GM21529 (cell line): ENCODE measurements around the gene DLST.
A peak's percentile ranks its signal among the peaks of the same experiment; 100 is the strongest.

Source experiments
- ATAC-seq: cut with Tn5 transposase; IDR thresholded peaks from one replicate; pipeline ENCODE4 v1.9.1; 2021; ENCODE audit not compliant: unreplicated experiment

DLST gene

DNA sequence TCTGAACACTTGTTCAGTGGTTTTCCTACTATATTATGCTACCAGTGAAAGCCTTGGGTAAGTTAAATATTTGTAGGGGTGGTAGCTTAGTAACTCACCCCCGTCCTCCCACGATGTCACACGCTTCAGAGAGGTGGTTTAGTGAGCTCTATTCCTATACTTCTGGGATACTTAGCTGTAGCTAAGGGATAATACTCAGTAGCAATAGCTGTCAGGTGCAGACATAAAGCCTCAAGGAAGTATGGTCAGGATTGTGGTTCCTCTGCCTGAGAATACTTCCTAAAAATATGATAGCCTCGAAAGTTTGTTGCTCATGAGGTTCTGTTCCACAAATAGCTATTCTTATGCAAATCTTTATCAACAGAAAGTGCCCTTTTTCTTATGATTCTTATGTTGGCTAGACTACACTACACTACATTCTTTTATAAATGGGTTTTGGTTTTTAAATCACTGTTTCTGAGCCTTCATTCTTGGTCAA, 11.9 kb downstream of the DLST start:
- ATAC-seq, result peak; percentile 64

DNA sequence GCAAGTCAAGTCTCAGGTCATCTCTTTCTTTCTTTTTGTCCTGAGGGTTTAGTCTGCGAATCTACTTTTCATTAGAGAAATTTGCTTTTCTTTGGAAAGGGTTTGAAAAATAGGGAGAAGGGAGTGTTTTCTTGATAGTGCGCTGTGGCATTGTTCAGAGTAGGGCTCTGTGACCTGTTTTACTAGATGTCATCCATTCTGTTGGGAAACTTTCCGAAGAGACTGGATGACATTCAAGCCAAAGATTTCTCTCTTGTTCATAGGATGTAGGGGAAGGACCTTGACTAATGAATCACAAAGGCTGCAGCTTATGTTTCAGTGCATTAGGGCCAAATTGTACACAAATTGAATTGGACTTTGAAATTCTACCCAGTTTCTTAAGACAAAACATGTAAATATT, 14.7 kb downstream of the DLST start:
- no peak for ATAC-seq

DNA sequence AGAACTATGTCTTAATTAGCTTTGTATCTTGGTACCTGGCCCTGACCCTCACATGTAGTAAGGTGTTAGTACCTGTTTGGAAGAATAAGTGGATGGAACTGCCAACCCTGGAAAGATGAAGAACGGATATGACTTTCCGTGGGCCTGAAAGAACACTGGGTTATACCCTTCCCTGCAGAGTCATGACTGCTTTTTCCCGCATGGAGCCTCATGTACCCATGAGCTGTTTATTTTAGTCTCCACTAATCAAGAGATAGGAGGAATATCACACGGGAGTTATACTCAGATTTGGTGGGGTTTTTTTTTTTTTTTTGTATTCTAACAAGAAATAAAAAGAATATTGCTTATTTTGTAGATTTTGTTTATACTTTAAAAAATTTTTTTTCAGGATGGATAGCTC, 15.9 kb downstream of the DLST start:
- no peak for ATAC-seq

DNA sequence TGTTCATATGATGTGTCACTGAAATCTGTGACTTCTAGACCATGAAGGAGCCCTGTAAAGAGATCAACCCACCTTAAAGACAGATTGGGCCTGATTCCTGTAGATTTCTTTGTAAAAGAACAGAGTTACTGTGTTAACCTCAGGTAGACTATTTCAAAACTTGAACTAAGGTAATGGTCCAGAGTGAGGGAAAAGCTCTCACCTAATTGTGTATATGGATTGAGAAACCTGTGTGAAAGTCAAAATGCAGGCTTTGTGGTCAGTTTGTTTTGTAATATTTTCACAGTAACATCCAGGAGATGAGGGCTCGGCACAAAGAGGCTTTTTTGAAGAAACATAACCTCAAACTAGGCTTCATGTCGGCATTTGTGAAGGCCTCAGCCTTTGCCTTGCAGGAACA, 16.4 kb downstream of the DLST start:
- ATAC-seq, result no peak

DNA sequence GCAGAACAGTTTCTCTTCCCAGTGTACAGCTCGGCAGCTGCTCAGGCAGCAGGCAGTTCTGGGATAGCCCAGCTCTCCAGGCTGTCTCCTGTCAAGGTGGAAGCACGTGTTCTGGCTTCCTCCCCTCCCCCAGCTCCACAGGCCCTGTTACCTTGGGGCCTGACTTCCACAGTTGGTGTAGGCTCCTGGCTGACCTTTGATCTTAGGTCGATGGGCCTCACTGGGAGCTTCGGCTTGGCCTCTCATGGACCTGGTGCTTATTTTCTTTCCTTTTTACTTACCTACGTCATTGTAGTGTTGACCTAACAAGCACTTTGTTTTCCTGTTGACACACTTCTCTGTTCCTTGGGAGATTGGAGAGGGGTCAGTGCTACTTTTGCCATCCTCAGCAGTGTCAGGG, 17.0 kb downstream of the DLST start:
- ATAC-seq, result no peak

DNA sequence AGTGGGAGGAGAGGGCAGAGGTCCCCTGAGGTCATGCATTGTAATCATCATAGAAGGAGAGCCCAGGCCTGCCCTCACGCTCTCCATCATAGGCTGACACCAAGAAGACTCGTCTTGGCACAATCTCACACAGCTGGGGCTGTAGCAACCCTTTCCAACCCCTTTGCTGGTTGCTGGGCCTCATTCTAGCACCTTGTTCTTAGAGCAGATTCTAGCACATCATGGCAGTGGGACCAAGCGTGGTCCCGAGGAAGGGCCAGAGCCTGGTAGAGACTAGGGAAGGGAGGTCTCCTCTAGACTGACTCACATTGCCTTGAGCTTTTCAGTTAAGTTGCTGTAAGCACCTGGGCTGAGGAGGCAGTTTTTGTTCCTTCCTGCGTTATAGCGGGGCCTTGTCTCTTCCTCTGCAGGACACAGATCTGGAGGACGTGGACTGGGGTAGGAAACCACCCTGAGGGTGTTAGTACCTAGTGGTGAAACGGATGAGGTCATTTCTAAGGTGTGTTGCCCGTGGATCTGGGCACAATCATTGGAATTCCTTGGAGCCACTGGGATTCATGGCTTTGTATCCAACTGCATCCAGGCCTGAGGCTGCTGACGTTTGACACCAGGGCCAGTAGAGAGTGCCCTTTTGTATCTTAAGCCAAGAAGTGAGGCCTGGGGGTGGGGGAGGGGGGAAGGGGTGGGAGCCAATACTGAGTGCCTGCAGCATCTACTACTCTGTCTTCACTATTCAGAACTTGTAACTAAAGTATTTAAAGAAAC, 21.4 kb downstream of the DLST start:
- ATAC-seq, result no peak

DNA sequence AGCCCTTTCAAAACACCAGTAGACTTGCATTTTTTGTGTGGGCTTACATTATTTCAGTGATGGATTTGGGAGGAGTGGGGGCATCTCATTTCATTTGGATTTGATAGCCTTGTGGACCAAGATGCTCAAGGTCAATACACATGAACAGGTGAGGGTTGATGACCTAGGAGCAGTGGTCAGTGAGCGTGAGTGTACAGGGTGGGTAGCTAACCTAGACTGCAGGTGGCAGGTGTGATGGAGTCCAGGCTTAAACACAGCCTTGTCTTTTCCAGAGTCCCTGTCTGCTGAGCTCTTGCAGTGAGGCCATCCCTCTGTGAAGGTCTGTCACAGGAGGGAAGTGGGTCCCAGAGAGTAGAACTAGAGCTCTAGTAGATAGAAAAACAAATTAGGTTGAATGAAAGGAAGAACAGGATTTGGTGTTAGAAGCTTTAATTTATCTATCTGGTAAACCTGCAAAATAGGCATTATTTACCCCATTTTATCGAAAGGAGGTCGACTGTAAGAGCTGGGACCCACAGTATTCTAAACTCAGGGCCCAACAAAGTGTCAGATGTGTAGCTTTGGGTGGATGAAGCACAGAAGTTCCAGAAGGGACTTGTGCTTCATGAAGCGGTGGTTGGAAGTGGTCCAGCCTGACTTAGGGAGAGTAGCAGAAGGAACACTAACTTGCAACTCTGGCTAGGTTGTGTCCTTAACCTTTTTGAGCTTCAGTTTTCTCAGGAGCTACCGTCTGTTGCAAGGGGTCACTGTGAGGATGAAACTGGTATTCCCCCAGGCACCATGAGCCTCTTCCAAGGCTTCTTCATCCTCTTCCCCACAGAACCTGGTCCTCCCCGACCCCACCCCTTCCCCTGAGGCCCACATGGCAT, 23.2 kb downstream of the DLST start:
- no peak for ATAC-seq

DNA sequence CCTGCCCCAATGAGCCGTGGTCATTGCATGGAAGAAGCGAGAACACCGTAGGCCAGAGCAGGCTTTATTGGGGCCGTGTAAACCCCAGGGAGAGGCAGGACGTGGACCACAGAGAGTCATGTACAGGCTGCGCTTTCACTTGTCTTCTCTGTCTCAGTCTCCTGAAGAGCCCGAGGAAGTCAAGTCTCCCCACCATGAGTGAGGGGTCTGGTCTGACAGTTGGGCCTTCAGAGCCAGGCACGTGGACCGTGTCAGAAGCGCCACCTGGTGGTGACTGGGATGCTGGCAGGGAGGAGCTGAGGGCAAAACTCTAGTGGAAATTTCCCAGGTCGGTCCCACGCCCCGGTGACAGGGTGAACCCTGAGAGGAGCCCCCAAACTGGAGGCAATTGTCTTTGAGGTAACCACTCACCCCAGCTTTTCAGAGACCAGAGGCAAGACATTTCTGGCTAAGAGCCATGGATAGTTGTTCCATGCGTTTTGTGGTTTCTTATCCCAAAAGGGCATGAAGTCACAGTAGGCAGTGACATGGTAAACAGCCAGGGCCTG, 24.0 kb downstream of the DLST start:
- ATAC-seq, result no peak

DNA sequence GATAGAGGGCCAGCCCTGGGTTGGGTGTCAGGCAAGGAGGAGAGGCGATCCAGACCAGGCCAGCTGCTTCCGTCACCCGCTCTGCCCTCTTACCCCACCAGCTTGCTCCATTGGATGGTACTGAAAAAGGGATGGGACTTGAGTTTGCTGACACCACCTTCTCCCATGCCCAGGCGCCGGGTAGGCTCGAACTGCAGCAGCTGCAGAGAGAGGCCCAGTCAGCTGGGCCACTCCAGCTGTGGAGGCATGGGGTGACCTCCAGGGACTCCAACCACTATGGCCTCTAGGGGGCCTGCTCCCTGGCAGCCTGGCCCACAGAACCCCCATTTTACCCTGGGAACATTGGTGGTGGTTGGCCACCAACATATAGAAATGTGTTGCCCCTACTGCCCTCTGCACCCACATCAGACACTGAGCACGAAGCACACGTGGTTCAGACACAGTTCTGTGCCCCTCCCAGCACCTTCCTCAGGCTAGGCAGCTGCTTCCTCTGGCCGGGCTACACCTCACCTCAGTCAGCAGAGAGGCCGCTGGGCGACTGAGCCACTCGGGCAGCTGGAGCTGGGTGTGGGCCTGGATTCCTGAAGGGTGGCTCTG, 25.3 kb downstream of the DLST start:
- no peak for ATAC-seq

DNA sequence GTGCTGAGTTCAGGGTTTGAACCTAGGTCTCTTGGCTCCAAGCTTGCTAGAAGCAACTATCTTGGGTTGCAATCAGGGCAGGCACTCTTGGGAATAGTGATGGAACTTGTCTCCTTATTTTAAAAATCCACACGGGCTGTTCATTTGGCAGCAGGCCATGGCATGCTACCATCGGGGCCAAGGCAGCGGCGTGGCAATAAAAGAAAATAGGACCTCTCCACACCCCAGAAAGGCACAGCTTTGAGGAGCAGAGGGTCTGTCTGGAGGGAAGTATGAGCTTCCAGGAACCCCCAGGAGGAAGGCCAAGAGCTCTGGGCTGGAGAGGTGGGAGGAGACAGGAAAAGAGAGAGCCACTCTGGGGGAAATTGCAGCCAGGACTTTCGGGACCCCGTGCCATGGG, 26.0 kb downstream of the DLST start:
- no peak for ATAC-seq

DNA sequence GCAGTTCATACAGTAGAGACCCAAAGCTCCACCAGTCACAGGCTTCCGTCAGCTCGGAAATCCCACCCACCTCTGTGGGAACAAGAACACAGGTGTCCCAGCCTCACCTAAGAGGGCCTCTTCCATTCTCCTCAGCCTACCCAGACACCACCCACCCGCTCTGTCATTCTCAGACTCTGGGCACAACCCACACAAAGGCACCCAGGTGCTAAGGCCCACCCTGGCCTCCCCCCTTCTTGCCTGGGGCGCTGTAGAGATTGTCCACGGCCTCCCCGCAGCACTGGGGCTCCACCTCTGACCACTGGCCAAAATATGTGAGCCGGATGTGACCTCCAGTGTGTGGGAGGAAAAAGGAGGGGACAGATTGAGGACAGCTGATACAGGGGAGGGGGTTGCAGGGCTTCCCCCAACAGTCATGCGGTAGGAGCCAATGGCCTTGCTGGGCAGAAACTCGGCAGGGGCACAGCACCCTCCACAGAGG, 27.2 kb downstream of the DLST start:
- no peak for ATAC-seq

DNA sequence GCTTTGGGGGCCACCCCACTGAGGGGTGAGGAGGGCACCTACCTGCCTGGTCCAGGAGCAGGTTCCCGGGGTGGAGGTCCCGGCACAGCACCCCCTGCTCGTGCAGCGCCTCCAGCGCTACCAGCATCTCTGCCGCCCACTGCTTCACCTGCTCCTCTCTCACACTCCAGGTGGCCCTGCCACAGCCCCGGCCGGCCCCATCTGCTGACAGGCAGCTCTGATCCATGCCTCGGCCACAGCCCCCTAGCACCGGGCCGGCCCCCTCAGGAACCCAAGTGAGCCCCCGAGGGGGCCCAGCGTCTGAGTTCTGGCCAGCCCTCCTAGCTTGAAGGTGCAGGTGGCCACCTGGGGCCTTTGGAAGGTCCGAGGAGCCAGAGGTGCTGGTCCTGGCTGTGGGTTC, 27.8 kb downstream of the DLST start:
- no peak for ATAC-seq

DNA sequence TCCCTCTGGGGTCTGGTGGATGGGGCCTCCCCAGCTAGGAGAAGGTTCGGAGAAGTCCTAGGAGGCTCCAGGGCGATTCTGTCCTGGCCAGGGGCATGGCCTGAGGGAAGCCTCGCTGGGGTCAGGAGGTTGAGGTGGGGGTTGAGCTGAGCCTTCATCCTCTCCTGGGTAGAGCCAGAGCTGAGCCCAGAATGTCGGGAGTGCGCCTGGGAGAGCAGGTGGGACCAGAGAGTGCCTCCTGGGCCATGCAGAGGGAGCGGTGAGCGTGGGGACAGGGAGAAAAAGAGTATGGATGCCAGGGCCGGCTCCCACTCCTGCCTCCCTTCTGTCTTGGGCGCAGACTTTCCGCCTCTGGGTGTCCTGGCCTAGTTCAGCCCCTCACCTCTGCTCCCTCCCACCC, 28.2 kb downstream of the DLST start:
- ATAC-seq, result no peak

DNA sequence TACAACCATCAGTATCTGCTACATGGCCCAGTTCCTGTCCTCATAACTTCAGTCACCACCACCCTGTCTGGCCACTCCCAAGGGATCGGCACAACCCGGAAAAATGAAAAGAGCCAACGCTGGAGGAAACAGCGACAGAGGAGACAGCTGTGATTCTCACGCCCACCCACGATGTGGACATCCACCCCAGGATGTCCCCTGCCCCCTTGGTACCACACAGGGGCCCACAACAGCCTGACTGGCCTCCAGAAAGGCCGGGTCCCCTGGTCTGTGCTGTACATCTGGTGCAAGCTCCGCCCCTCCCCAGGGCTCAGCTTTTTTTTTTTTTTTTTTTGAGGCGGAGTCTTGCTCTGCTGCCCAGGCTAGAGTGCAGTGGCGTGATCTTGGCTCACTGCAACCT, 28.8 kb downstream of the DLST start:
- no peak for ATAC-seq

DNA sequence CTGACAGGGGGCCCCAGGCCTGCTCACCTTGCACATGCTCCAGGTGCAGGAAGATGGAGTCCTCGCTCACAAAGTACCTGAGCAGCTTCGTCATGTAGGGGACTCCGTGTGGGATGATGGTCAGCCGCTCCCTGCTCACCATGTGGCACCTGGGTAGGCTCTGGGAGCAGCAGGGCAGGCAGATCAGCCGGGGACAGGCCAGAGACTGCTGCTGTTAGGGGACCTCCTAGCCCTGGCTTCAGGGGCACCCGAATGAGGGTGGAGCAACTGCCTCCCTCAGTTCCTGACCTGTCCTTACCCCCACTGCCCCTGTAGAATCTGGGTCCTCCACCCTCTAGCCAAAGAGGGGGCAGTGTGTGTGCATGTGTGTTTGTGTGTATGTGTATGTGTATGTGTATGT, 29.5 kb downstream of the DLST start:
- no peak for ATAC-seq

DNA sequence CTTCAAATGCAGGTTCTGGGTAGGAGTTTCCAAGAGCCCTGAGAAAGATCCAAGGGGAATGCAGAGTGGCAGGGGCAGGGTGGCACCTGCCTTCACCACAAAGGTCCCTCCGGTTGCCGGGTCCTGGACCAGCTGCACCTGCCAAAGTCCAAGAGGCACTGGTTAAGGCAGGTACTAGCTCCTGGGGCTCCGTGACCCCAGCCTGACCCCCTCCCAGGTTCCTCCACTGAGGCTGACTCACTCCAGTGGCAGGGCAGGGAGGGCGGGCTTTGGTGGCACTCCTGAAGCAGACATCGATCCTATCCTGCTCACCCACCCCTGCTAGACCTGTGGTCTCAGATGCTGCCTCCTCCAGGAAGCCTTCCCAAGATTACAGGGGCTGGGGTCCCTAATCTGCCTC, 30.0 kb downstream of the DLST start:
- no peak for ATAC-seq

DNA sequence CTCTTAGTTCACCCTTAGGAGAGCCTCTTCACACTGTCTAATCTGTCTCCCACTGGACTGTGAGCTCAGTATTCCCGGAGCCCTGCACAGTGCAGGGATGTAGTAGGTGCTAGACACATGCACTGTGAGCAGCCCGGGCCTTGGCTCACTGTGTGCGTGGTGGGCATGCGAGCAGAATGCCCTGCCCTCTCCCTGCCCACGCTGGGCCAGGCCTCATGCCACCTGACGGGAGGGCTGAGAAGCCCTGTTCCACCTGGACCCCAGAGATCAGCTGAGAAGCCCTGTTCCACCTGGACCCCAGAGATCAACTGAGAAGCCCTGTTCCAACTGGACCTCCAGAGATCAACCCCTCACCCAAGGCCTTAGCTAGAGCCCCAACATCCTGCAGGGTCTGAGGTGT, 30.4 kb downstream of the DLST start:
- ATAC-seq, result no peak

DNA sequence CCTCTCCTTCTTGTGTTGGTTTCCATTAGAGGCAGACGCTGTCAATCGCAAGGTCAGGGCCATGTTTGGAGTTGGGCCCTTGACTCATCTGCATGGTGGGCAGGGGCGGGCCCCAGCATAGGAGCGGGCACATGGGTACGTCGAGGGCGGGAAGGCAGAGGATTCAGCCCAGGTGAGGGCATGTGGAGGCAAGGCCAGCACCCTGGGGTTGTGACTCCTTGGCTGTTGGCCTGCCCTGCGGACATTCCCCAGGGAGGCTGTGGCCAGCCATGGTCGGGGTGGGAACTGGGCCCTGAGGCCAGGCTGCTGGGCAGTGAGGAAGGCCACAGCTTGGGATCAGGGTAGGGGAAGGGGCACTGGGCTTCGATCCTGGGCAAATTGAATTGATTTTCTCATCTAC, 31.1 kb downstream of the DLST start:
- ATAC-seq, result no peak

DNA sequence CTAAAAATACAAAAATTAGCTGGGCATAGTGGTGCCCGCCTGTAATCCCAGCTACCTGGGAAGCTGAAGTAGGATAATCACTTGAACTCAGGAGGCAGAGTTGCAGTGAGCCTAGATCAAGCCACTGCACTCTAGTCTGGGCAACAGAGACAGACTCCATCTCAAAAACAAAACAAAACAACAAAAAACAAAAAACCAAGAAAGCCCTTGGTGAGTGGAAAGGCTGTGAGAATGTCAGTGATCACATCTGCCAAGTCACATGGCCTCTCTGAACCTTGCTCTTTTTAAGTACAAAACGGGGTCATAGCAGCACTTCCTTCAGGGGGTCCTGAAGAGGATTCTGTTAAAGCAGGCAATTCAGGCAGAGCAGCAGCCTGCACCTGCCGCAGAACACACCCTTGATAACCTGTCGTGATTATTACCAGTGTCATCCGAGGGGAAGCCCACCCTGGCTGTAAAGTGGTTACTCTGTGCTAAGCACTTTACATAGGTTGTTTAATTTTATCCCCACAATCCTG, 31.7 kb downstream of the DLST start:
- no peak for ATAC-seq

DNA sequence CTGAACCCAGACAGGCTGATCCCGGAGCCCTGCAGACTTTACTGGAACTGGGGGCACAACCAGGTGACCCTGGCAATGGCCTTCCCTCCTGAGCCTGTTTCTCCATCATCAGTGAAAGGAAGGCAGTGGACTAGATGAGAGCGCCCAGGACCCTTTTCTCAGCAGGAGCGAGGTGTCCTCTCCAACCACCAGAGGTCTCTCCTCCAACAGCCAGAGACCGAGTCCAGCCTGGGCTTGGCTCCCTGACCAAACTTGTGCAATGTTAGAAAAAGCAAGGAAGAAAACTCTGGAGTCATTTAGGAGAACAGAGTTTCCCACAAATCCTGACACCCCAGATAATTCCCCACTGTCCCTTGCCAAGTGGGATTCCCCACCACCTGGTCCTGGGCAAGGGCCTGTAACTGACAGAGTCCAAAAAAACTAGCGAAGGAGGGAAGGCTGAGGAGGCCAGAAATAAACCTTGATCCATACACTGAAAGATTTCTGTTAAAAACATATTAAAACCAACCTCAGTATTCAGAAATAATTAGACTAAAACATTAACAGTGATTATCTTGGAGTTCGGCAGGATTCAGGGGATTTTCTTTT, 32.4 kb downstream of the DLST start:
- no peak for ATAC-seq

DNA sequence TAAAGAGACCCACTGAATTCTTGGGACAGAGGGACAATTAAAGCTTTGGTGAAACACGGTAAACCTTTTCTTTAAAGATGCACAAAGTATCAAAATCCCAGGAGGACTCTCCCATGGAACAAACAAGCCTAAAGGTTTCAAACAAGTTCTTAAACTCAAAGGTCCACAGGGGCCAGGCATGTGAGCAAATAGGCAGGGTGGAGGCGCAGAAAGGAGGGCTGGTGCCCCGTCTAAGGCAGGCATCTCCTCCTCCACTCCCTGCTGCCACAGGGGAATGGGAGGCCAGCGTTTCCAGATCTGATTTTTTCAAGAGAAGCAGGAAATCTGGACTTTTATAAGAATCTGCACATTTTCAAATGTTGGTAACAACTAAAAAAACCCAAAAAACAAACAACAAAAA, 33.7 kb downstream of the DLST start:
- no peak for ATAC-seq
